Testis (tissue), 2 donors: ENCODE measurements around the gene MLLT11.

ENCODE experiments used
- POLR2A ChIP-seq: fragments of 450-650 bp; IDR thresholded peaks from one replicate; pipeline ENCODE4 v1.6.1; 2017; ENCODE audit warnings: antibody characterized with exemption, mild to moderate bottlenecking, moderate library complexity
- TF ChIP-seq, protein P1 (sequence below), 3 experiments: fragments of 450-650 bp in 2 of 3; fragments of 200-600 bp in 1 of 3; sonication (generic) in 1 of 3; IDR thresholded peaks; one replicate each; pipeline ENCODE4 v1.5.1; 2016 to 2019; ENCODE audit warnings: antibody characterized with exemption in 3 of 3, mild to moderate bottlenecking in 2 of 3, moderate library complexity in 1 of 3

DNA sequence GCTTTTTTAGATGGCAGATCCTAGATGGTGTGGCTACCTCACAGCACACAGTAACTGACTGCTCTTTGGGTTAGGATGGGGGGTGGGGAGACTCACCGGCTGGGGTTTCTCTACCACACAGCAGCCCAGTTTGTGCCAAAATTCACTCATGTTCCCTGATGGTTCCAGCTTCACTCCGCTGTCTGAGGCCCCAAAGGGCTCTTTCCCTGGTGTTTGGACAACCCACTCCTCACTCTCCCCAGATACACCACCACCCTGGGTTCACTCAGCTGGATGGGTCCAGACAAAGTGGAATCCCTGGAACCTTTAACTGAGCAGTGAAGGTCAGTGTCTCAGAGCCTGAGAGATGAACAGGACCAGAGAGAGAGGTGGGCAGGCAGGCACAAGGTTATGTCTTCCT is 4.6 kb upstream of the MLLT11 start:
- TF ChIP-seq, protein P1, sequence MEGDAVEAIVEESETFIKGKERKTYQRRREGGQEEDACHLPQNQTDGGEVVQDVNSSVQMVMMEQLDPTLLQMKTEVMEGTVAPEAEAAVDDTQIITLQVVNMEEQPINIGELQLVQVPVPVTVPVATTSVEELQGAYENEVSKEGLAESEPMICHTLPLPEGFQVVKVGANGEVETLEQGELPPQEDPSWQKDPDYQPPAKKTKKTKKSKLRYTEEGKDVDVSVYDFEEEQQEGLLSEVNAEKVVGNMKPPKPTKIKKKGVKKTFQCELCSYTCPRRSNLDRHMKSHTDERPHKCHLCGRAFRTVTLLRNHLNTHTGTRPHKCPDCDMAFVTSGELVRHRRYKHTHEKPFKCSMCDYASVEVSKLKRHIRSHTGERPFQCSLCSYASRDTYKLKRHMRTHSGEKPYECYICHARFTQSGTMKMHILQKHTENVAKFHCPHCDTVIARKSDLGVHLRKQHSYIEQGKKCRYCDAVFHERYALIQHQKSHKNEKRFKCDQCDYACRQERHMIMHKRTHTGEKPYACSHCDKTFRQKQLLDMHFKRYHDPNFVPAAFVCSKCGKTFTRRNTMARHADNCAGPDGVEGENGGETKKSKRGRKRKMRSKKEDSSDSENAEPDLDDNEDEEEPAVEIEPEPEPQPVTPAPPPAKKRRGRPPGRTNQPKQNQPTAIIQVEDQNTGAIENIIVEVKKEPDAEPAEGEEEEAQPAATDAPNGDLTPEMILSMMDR (IDR thresholded peaks at IDR 0.05), result no peak
- TF ChIP-seq POLR2A, result no peak
